ENCODE measurements around the gene ARL6IP4. TPM values are rescaled to one million over a fixed set of nuclear protein-coding genes. Genes with fewer than 3 reads are reported as not detected.

Gene ARL6IP4
- total RNA-seq, 4 donors from 2014 or later, result 84.2 to 212 (median 153) TPM

DNA sequence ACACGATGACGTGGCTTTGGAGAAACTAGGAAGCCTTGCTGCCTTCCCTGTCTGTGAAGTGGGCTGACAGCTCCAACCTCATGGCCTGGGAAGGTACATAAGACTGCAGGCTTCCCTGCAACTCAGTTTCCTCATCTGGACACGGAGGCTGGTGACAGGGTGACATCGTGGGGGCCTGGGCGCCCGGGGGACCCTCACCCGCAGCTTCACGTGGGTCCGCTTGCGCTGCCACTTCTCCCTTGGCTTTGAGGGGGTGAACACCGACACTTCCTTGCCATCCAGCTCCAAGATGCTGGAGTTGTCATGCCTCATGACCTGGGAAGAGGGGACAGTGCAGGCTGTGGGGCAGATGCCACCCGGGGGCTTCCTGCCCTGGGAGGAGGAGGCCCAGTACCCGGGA lies 7.6 kb downstream of the ARL6IP4 start:
- no peak for TF ChIP-seq POLR2A (IDR thresholded peaks at IDR 0.05)
- TF ChIP-seq, protein P1, sequence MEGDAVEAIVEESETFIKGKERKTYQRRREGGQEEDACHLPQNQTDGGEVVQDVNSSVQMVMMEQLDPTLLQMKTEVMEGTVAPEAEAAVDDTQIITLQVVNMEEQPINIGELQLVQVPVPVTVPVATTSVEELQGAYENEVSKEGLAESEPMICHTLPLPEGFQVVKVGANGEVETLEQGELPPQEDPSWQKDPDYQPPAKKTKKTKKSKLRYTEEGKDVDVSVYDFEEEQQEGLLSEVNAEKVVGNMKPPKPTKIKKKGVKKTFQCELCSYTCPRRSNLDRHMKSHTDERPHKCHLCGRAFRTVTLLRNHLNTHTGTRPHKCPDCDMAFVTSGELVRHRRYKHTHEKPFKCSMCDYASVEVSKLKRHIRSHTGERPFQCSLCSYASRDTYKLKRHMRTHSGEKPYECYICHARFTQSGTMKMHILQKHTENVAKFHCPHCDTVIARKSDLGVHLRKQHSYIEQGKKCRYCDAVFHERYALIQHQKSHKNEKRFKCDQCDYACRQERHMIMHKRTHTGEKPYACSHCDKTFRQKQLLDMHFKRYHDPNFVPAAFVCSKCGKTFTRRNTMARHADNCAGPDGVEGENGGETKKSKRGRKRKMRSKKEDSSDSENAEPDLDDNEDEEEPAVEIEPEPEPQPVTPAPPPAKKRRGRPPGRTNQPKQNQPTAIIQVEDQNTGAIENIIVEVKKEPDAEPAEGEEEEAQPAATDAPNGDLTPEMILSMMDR (IDR thresholded peaks at IDR 0.05), result no peak
- Histone ChIP-seq H3K27me3 (no peaks in the 10 kb centered on the region), H3K36me3 (peaks cover 0 to 81% (median 5%) of the 10 kb centered on the region in 3 donors), H3K27ac (no peak overlapping the region), H3K4me3 (no peak overlapping the region), H3K9me3 (no peaks in the 10 kb centered on the region), H3K4me1 (peaks cover 21 to 28% (median 23%) of the 10 kb centered on the region in 3 donors)
- 80 to 96% methylated on average over 2 to 8 of the region's 13 CpGs for WGBS, 2 donors
- DNase-seq, result no peak
- intact Hi-C loops (cut with DNase I), result no loop called here

DNA sequence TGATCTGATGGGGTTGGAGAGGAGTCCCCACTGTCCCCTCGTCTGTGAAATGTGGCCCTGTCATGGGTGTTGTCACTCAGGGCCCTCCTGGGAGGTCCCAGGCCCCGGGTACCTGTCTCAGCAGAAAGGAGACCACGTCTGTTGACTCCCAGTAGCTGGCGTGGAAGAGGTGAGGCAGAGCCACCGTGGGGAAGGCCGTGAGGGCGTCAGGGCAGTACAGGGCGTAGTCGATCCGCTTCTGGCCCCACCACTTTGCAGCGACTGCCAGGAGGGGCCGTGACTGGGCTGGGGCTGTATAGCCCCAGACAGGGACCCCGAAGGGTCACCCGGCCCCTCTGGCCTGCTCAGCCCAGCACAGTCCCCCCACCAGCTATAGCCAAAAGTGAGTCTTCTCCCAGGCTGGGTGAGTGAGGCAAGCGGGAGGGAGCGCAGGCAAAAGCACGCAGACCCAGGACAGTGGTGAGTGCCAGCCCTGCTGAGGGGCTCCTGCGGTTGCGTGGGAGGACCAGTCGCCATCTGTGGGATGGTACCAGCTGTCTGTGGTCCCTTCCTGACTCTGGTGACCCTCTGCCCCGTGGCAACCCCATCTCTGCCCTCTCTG lies 8.2 kb downstream of the ARL6IP4 start:
- DNase-seq, result no peak
- Histone ChIP-seq H3K36me3 (peaks cover 0 to 75% (median 5%) of the 10 kb centered on the region in 3 donors), H3K27me3 (no peaks in the 10 kb centered on the region), H3K4me3 (no peak overlapping the region), H3K27ac (no peak overlapping the region), H3K9me3 (no peaks in the 10 kb centered on the region), H3K4me1 (peaks cover 14 to 22% (median 17%) of the 10 kb centered on the region in 3 donors)
- intact Hi-C loops (cut with DNase I), result no loop called here
- WGBS, 2 donors, result 89% methylated on average over 4 to 16 of the region's 21 CpGs
- TF ChIP-seq, protein P1 (IDR thresholded peaks at IDR 0.05), result no peak
- no peak for TF ChIP-seq POLR2A (IDR thresholded peaks at IDR 0.05)

DNA sequence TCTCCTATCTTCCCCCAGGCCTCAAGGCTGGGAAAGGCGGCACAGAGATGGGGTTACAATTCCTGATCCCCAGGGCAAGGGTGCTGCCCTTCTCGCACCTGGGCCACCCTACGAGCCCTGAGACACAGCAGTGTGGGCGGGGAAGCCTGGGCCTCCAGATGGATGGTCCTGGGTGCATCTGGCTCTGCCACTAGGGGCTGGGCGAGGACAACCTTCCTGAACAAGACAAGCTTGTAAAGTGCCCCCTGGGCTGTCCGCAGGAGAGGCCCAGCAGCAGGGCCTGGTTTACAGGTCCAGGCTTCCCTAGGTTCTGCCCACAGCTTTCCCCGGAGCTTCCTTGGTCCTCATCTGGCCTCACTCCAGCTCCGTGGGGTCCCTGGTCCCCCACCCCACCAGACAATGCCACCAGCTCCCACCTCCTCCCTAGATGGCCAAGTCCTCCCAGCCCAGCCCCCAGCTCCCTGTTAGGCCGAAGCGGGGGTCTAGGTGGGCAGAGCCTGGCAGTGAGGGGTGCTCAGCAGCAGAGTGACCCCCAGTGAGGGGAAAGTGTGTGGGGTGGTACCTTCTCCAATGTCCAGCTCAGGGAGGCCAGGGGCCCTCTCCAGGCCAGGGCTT lies 8.9 kb downstream of the ARL6IP4 start:
- H3K9me3 ChIP-seq, result no peaks in the 10 kb centered on the region
- no peak for DNase-seq
- H3K27ac ChIP-seq, result no peak overlapping the region
- WGBS, 2 donors, result no CpG with 5 or more reads among the region's 10 CpGs
- TF ChIP-seq, protein P1 (IDR thresholded peaks at IDR 0.05), result no peak
- no peak for TF ChIP-seq POLR2A (IDR thresholded peaks at IDR 0.05)
- H3K36me3 ChIP-seq, result peaks cover 0 to 73% (median 5%) of the 10 kb centered on the region in 3 donors
- H3K27me3 ChIP-seq, result no peaks in the 10 kb centered on the region
- intact Hi-C loops (cut with DNase I), result no loop called here
- H3K4me3 ChIP-seq, result no peak overlapping the region
- H3K4me1 ChIP-seq, result peaks cover 9 to 16% (median 11%) of the 10 kb centered on the region in 3 donors

DNA sequence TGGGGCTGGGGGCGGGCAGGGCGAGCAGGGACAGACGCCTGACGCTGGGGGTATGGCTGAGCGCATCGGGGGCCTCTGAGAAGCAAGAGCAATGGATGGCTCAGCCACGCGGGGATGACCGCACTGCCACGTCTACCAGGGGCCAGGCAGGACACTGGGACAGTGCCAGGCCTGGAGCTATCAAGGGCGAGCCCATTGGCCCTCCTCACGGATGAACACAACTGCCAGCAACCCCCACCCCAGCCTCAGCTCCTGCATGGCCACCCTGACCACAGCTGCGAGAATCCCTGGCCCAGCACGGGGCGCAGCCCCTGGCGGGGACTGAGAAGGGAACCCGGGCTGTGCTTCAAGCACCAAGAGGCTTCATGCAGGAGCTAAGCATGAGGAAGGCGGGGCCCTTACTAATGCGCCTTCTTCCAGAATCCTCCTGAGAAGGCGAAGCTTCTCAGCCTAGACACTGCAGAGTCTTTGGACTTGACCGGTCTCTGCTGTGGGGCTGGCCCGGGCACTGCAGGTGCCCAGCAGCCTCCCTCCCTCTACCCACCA lies 9.5 kb downstream of the ARL6IP4 start:
- 85 to 89% methylated on average over 11 to 15 of the region's 22 CpGs for WGBS, 2 donors
- peaks cover 0 to 79% (median 5%) of the 10 kb centered on the region in 3 donors for H3K36me3 ChIP-seq
- DNase-seq, result no peak

More for the DNA sequence above, 9.5 kb downstream of the ARL6IP4 start:
- no peak overlapping the region for H3K4me3 ChIP-seq
- H3K4me1 ChIP-seq, result peaks cover 3 to 9% (median 5%) of the 10 kb centered on the region in 3 donors
- no peak overlapping the region for H3K27ac ChIP-seq
- no peaks in the 10 kb centered on the region for H3K9me3 ChIP-seq
- TF ChIP-seq, protein P1 (IDR thresholded peaks at IDR 0.05), result no peak
- TF ChIP-seq POLR2A (IDR thresholded peaks at IDR 0.05), result no peak
- H3K27me3 ChIP-seq, result no peaks in the 10 kb centered on the region
- intact Hi-C loops (cut with DNase I), result no loop called here

All from esophagus squamous epithelium (tissue), 5 donors.